K562 (cell line): Measurements from ENCODE around the gene MEX3D. TPM values are rescaled to one million over a fixed set of nuclear protein-coding genes. Genes with fewer than 3 reads are reported as not detected.

Source experiments
- CGGBP1 ChIP-seq: fragments of 250-450 bp; sonication (Bioruptor Pico); IDR thresholded peaks from 2 replicates; pipeline ENCODE4 v1.9.0; 2021; ENCODE audit warnings: mild to moderate bottlenecking
- KHSRP ChIP-seq: fragments of 450-650 bp; IDR thresholded peaks from 2 replicates; pipeline ENCODE4 v1.6.1; 2017
- KLF6 ChIP-seq: fragments of 250-450 bp; sonication (Bioruptor Pico); IDR thresholded peaks from 2 replicates; pipeline ENCODE4 v1.4.0; 2020; ENCODE audit warnings: mild to moderate bottlenecking, moderate library complexity, borderline replicate concordance
- MCM2 ChIP-seq: fragments of 450-650 bp; IDR thresholded peaks from 2 replicates; pipeline ENCODE4 v1.6.1; 2017; ENCODE audit warnings: low read depth, mild to moderate bottlenecking
- RBM15 ChIP-seq: fragments of 200-400 bp; formaldehyde crosslinking; IDR thresholded peaks from 2 replicates; pipeline ENCODE4 v1.6.1; 2018; ENCODE audit warnings: mild to moderate bottlenecking, low read length, moderate library complexity; ENCODE audit not compliant: insufficient read depth
- TSC22D4 ChIP-seq: fragments of 450-650 bp; IDR thresholded peaks from 2 replicates; pipeline ENCODE4 v1.6.1; 2016; ENCODE audit warnings: missing genetic modification characterization, missing biosample characterization, control low read depth
- ZNF280A ChIP-seq: fragments of 450-650 bp; IDR thresholded peaks from 2 replicates; pipeline ENCODE4 v1.6.1; 2018; ENCODE audit warnings: mild to moderate bottlenecking, low read depth; ENCODE audit not compliant: partially characterized antibody
- ZNF318 ChIP-seq, 2 experiments: fragments of 450-650 bp; IDR thresholded peaks; 2 replicates each; pipeline ENCODE4 v1.6.1; 2016; ENCODE audit warnings: mild to moderate bottlenecking in 2 of 2, borderline replicate concordance in 1 of 2, low read depth in 1 of 2, moderate library complexity in 1 of 2
- polyA plus RNA-seq, 8 experiments: library from polyadenylated mRNA; depleted of rRNA in 4 of 8; stranded (reverse) in 5 of 8; unstranded in 3 of 8; fragments of >200 nt; fragmentation: Nextera tagmentation in 2 of 8; fragmentation: Illumina TruSeq in 1 of 8; extraction: Ambion mirVana in 2 of 8; extraction: Trizol in 1 of 8; gene quantifications; 2 replicates each; pipeline versions ENCODE4 v1.2.1 to v1.2.3, GENCODE V29; 2011 to 2014; ENCODE audit warnings: inconsistent platforms in 1 of 8, missing spikeins in 1 of 8
- total RNA-seq, 7 experiments: library from RNA; depleted of rRNA in 6 of 7; stranded (reverse); fragments of >200 nt in 6 of 7; fragmentation: Illumina TruSeq in 2 of 7; extraction: Trizol in 2 of 7; gene quantifications; 2 replicates each; pipeline versions ENCODE4 v1.2.1 to v1.2.3, GENCODE V29; 2011 to 2021; ENCODE audit warnings: low replicate concordance in 1 of 7
- TF ChIP-seq, protein P1 (sequence below): fragments of 450-650 bp; conservative IDR thresholded peaks from 2 replicates; pipeline ENCODE4 v1.6.1; 2016; ENCODE audit warnings: missing genetic modification characterization, low read depth, mild to moderate bottlenecking, control low read depth, missing compliant biosample characterization
- TF ChIP-seq, protein P2 (sequence below): fragments of 250-450 bp; sonication (Bioruptor Pico); IDR thresholded peaks from 2 replicates; pipeline ENCODE4 v1.5.0; 2020; ENCODE audit warnings: mild to moderate bottlenecking
- TF ChIP-seq, protein P3 (sequence below): sonication (generic); formaldehyde crosslinking; IDR thresholded peaks from 2 replicates; pipeline ENCODE4 v1.8.0; 2022; ENCODE audit warnings: mild to moderate bottlenecking, missing genetic modification reagents

Gene MEX3D
- total and polyA plus RNA-seq, 9 of the 15 experiments (the other 6 are each of a cell fraction or from before 2014, with no cell fraction given), result 1.7 to 39.3 (median 5.7) TPM

DNA sequence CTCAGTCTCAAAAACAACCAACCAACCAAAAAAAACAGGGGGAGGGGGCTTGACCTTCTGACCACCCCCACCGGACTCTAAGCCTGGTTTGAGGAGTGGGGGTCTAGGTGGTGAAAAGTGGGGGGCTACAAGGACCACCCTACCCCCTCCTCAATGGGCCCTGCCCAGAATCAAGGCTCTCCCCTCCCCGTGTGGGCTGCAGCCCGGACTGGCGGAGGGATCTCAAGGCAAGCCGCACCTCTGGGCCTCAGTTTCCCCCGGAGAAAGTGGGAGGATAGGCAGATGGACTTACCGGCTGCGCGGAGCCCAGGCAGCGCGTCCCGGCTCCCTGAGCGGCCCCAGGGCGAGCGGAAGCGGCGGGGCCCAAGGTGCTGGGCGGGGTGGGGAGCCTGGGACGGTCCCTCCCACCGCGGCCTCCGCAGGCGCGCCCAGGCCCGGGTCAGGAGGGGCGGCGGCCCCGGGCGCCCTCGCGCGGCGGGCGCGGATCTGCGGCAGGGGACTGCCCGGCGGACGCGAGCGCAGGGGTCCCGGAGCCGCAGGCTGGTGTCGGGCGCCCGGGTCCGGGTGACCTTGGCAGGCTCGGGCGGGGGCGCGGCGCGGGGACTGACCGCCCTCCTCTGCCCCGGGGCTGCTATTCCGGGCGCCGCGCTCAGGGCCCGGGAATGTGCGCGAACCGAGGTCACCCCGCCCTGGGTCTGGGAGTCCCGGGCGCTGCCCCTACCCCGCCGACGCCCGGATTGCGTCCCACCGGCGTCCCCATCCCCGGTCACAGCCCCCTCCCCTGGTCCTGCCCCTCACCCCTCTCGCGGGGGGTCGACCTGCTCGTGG is 55.2 kb downstream of the MEX3D start, which contains the start of gene ADAMTSL5 (continued):
- TF ChIP-seq ZNF318 (IDR thresholded peaks at IDR 0.05; ENCODE audit: borderline replicate concordance in 1 of 2, low read depth in 1 of 2), result no peak
- no peak for TF ChIP-seq MCM2
- no peak for TF ChIP-seq TSC22D4 (tag)
- TF ChIP-seq, protein P1, sequence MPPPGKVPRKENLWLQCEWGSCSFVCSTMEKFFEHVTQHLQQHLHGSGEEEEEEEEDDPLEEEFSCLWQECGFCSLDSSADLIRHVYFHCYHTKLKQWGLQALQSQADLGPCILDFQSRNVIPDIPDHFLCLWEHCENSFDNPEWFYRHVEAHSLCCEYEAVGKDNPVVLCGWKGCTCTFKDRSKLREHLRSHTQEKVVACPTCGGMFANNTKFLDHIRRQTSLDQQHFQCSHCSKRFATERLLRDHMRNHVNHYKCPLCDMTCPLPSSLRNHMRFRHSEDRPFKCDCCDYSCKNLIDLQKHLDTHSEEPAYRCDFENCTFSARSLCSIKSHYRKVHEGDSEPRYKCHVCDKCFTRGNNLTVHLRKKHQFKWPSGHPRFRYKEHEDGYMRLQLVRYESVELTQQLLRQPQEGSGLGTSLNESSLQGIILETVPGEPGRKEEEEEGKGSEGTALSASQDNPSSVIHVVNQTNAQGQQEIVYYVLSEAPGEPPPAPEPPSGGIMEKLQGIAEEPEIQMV (tag), result no peak
- TF ChIP-seq CGGBP1, result no peak
- TF ChIP-seq, protein P2, sequence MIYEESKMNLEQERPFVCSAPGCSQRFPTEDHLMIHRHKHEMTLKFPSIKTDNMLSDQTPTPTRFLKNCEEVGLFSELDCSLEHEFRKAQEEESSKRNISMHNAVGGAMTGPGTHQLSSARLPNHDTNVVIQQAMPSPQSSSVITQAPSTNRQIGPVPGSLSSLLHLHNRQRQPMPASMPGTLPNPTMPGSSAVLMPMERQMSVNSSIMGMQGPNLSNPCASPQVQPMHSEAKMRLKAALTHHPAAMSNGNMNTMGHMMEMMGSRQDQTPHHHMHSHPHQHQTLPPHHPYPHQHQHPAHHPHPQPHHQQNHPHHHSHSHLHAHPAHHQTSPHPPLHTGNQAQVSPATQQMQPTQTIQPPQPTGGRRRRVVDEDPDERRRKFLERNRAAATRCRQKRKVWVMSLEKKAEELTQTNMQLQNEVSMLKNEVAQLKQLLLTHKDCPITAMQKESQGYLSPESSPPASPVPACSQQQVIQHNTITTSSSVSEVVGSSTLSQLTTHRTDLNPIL (CRISPR knock-in tag), result no peak
- no peak for TF ChIP-seq ZNF280A
- TF ChIP-seq, protein P3, sequence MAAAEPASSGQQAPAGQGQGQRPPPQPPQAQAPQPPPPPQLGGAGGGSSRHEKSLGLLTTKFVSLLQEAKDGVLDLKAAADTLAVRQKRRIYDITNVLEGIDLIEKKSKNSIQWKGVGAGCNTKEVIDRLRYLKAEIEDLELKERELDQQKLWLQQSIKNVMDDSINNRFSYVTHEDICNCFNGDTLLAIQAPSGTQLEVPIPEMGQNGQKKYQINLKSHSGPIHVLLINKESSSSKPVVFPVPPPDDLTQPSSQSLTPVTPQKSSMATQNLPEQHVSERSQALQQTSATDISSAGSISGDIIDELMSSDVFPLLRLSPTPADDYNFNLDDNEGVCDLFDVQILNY (CRISPR knock-in tag), result no peak
- 0 out of 2 replicates have a peak, but pooled peaks have one; percentile 21 for TF ChIP-seq KLF6
- no peak for TF ChIP-seq KHSRP
- TF ChIP-seq RBM15, result no peak
